ENCODE measurements around the gene MED16. TPM values are rescaled to one million over a fixed set of nuclear protein-coding genes. Genes with fewer than 3 reads are reported as not detected.

Gene MED16
- total RNA-seq, 1 experiment from 2014 or later = 83.0 TPM

DNA sequence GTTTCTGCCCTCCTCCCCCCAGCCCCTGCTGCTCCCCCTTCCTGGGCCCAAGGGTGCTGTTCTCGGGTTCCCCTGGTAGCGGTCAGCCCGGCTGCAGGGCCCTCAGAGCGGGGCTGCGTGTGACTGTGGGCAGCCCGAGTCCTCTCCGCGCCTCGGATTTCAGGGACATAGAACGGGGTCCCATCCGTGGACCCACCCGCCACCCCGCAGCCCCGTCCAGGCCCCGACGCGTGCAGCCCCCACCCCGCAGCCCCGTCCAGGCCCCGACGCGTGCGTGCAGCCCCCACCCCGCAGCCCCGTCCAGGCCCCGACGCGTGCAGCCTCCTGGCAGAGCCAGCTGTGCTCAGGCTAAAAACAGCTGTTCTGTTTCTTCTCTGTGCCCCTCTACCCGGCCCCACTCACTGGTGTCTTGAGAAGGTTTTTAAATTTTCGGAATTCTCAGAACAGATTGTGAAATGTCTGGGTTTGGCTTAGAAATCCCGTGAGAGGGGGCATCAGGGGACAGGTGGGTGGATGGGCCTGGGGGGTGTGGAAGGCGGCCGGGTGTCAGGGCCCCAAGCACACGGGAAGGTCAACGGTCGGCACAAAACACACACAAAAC is 57.7 kb downstream of the MED16 start:
- Histone ChIP-seq H3K9me3 (ENCODE audit: low read depth, low read length, poor library complexity, severe bottlenecking) (no peaks in the 10 kb centered on the region), H3K27me3 (replicated peaks; ENCODE audit: insufficient read depth, low read depth, low read length, poor library complexity) (no peaks in the 10 kb centered on the region), H3K36me3 (ENCODE audit: insufficient read depth, low read length, poor library complexity, severe bottlenecking) (no peaks in the 10 kb centered on the region), H3K4me3 (ENCODE audit: low read depth, low read length, poor library complexity, severe bottlenecking) (no peak overlapping the region), H3K27ac (ENCODE audit: low read depth, low read length, poor library complexity, severe bottlenecking) (no peak overlapping the region), H3K4me1 (ENCODE audit: insufficient read depth, low read length, poor library complexity, severe bottlenecking) (peaks cover 7% of the 10 kb centered on the region)
- CTCF ChIA-PET = no interaction called here
- no peak for TF ChIP-seq EZH2 (IDR thresholded peaks at IDR 0.05; ENCODE audit: borderline replicate concordance, low read depth, low read length, poor library complexity, severe bottlenecking)
- TF ChIP-seq, protein P1, sequence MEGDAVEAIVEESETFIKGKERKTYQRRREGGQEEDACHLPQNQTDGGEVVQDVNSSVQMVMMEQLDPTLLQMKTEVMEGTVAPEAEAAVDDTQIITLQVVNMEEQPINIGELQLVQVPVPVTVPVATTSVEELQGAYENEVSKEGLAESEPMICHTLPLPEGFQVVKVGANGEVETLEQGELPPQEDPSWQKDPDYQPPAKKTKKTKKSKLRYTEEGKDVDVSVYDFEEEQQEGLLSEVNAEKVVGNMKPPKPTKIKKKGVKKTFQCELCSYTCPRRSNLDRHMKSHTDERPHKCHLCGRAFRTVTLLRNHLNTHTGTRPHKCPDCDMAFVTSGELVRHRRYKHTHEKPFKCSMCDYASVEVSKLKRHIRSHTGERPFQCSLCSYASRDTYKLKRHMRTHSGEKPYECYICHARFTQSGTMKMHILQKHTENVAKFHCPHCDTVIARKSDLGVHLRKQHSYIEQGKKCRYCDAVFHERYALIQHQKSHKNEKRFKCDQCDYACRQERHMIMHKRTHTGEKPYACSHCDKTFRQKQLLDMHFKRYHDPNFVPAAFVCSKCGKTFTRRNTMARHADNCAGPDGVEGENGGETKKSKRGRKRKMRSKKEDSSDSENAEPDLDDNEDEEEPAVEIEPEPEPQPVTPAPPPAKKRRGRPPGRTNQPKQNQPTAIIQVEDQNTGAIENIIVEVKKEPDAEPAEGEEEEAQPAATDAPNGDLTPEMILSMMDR (conservative IDR thresholded peaks at IDR 0.05; ENCODE audit: low read depth, low read length) = no peak
- POLR2A ChIA-PET (ENCODE audit: low non-redundant PET) = no interaction called here
- intact Hi-C loops (cut with micrococcal nuclease; ENCODE audit: unreplicated experiment) = no loop called here
- no TSS peak for BruUV-seq (replicated peaks)
- no peak for DNase-seq (ENCODE audit: low spot score)

DNA sequence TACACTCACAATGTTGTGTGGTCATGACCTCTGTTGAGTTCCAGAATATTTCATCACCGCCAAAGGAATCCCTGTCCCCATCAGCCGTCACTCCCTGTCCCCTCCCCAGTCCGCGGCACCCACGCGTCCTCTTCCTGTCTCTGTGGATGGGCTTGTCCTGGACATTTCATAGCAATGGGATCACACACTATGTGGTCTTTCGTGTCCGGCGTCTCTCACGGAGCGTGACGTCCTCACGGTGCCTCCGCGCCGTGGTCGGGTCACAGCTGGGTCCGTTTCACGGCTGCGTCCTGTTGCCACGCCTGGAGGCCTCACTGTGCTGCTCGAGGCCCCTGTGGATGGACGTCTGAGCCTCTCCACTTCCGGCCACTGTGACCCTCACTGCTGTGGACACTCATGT is 58.8 kb downstream of the MED16 start:
- no TSS peak for BruUV-seq (replicated peaks)
- no peaks in the 10 kb centered on the region for H3K9me3 ChIP-seq (ENCODE audit: low read depth, low read length, poor library complexity, severe bottlenecking)
- POLR2A ChIA-PET (ENCODE audit: low non-redundant PET) = no interaction called here

DNA sequence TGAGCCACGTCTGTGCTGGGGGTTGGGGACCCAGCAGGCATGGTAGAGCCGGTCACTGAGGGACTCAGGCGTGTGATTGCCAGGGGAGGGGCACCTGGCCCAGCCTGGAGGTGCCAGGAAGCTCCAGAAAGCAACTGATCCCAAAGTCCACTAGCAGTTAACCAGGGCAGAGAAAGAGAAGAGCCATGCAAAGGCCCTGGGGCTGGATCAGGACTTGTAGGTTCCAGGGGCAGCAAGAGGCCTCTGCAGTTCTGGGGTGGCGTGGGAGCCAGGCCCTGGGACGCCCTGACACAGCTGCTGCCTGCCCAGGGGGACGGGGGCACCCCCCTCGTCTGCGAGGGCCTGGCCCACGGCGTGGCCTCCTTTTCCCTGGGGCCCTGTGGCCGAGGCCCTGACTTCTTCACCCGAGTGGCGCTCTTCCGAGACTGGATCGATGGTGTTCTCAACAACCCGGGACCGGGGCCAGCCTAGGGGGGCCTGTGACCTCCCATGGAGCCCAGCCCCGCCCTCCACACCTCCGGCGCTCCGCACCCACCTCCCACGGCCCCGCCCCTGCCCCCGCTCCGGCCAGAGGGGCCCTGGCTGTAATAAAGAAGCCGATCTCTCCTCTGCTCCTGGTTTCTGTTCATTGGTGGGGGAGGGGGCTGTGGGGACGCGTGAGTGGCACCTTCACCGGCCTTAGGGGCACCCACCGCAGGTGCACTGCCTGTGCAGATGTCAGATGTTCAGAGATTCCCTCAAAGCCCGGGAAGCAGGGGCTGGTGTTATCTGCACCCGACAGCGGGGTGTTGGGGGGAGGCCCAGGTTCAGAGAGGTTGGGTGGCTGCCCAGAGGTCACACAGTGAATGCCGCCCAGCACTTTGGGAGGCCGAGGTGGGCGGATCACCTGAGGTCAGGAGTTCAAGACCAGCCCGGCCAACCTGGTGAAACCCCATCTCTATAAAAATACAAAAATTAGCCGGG is 61.3 kb downstream of the MED16 start:
- CTCF ChIA-PET = no interaction called here
- intact Hi-C loops (cut with micrococcal nuclease; ENCODE audit: unreplicated experiment) = no loop called here
- Histone ChIP-seq H3K9me3 (ENCODE audit: low read depth, low read length, poor library complexity, severe bottlenecking) (no peaks in the 10 kb centered on the region), H3K4me3 (ENCODE audit: low read depth, low read length, poor library complexity, severe bottlenecking) (no peak overlapping the region), H3K27ac (ENCODE audit: low read depth, low read length, poor library complexity, severe bottlenecking) (no peak overlapping the region), H3K4me1 (ENCODE audit: insufficient read depth, low read length, poor library complexity, severe bottlenecking) (no peaks in the 10 kb centered on the region), H3K36me3 (ENCODE audit: insufficient read depth, low read length, poor library complexity, severe bottlenecking) (no peaks in the 10 kb centered on the region), H3K27me3 (replicated peaks; ENCODE audit: insufficient read depth, low read depth, low read length, poor library complexity) (no peaks in the 10 kb centered on the region)
- POLR2A ChIA-PET (ENCODE audit: low non-redundant PET) = no interaction called here
- TF ChIP-seq, protein P1 (conservative IDR thresholded peaks at IDR 0.05; ENCODE audit: low read depth, low read length) = no peak
- no peak for TF ChIP-seq EZH2 (IDR thresholded peaks at IDR 0.05; ENCODE audit: borderline replicate concordance, low read depth, low read length, poor library complexity, severe bottlenecking)
- no peak for DNase-seq (ENCODE audit: low spot score)
- BruUV-seq (replicated peaks) = no TSS peak

More for the DNA sequence above, 58.8 kb downstream of the MED16 start:
- TF ChIP-seq, protein P1 (conservative IDR thresholded peaks at IDR 0.05; ENCODE audit: low read depth, low read length) = no peak
- TF ChIP-seq EZH2 (IDR thresholded peaks at IDR 0.05; ENCODE audit: borderline replicate concordance, low read depth, low read length, poor library complexity, severe bottlenecking) = no peak
- no peaks in the 10 kb centered on the region for H3K27me3 ChIP-seq (replicated peaks; ENCODE audit: insufficient read depth, low read depth, low read length, poor library complexity)
- no peaks in the 10 kb centered on the region for H3K36me3 ChIP-seq (ENCODE audit: insufficient read depth, low read length, poor library complexity, severe bottlenecking)
- CTCF ChIA-PET = no interaction called here
- no peak overlapping the region for H3K4me3 ChIP-seq (ENCODE audit: low read depth, low read length, poor library complexity, severe bottlenecking)
- intact Hi-C loops (cut with micrococcal nuclease; ENCODE audit: unreplicated experiment) = no loop called here
- no peak overlapping the region for H3K27ac ChIP-seq (ENCODE audit: low read depth, low read length, poor library complexity, severe bottlenecking)
- H3K4me1 ChIP-seq (ENCODE audit: insufficient read depth, low read length, poor library complexity, severe bottlenecking) = peaks cover 2% of the 10 kb centered on the region
- no peak for DNase-seq (ENCODE audit: low spot score)
